Measurements from ENCODE around the gene PAM.

The PAM gene

GRCh38 chr5:102927007-102927406 is 171.9 kb downstream of the PAM start:
- no peak for DNase-seq (ENCODE audit: extremely low read depth in 1 of 2, low read depth in 1 of 2)

- DNase-seq (ENCODE audit: extremely low read depth in 1 of 2, low read depth in 1 of 2): no peak
These were observed 175.1 kb downstream of the PAM start for GRCh38 chr5:102930244-102930643.

GRCh38 chr5:102931085-102931725 is 176.1 kb downstream of the PAM start:
- no peak for DNase-seq (ENCODE audit: extremely low read depth in 1 of 2, low read depth in 1 of 2)

GRCh38 chr5:102932781-102933180 is 177.7 kb downstream of the PAM start:
- DNase-seq (ENCODE audit: extremely low read depth in 1 of 2, low read depth in 1 of 2): no peak

GRCh38 chr5:102933316-102933715 is 178.2 kb downstream of the PAM start:
- no peak for DNase-seq (ENCODE audit: extremely low read depth in 1 of 2, low read depth in 1 of 2)

- DNase-seq (ENCODE audit: extremely low read depth in 1 of 2, low read depth in 1 of 2): no peak
These were observed 178.8 kb downstream of the PAM start for GRCh38 chr5:102933721-102934459.

- no peak for DNase-seq (ENCODE audit: extremely low read depth in 1 of 2, low read depth in 1 of 2)
These were observed 182.8 kb downstream of the PAM start for GRCh38 chr5:102937894-102938293.

- no peak for DNase-seq (ENCODE audit: extremely low read depth in 1 of 2, low read depth in 1 of 2)
These were observed 186.0 kb downstream of the PAM start for GRCh38 chr5:102941111-102941510.

GRCh38 chr5:102946414-102946813 is 191.3 kb downstream of the PAM start:
- no peak for DNase-seq (ENCODE audit: extremely low read depth in 1 of 2, low read depth in 1 of 2)

- DNase-seq (ENCODE audit: extremely low read depth in 1 of 2, low read depth in 1 of 2): no peak
These were observed 191.9 kb downstream of the PAM start for GRCh38 chr5:102946971-102947370.

GRCh38 chr5:102955488-102955887 is 200.4 kb downstream of the PAM start:
- DNase-seq (ENCODE audit: extremely low read depth in 1 of 2, low read depth in 1 of 2): no peak

- DNase-seq (ENCODE audit: extremely low read depth in 1 of 2, low read depth in 1 of 2): no peak
These were observed 201.5 kb downstream of the PAM start for GRCh38 chr5:102956599-102956998.

- no peak for DNase-seq (ENCODE audit: extremely low read depth in 1 of 2, low read depth in 1 of 2)
These were observed 202.0 kb downstream of the PAM start for GRCh38 chr5:102957141-102957540.

GRCh38 chr5:102958481-102959011 is 203.4 kb downstream of the PAM start:
- DNase-seq (ENCODE audit: extremely low read depth in 1 of 2, low read depth in 1 of 2): no peak

- DNase-seq (ENCODE audit: extremely low read depth in 1 of 2, low read depth in 1 of 2): no peak
These were observed 203.9 kb downstream of the PAM start for GRCh38 chr5:102959055-102959454.

GRCh38 chr5:102961671-102962070 is 206.6 kb downstream of the PAM start:
- DNase-seq (ENCODE audit: extremely low read depth in 1 of 2, low read depth in 1 of 2): no peak

GRCh38 chr5:102965653-102966052 is 210.5 kb downstream of the PAM start:
- DNase-seq (ENCODE audit: extremely low read depth in 1 of 2, low read depth in 1 of 2): no peak

GRCh38 chr5:102969641-102970040 is 214.5 kb downstream of the PAM start:
- DNase-seq (ENCODE audit: extremely low read depth in 1 of 2, low read depth in 1 of 2): no peak

- DNase-seq (ENCODE audit: extremely low read depth in 1 of 2, low read depth in 1 of 2): no peak
These were observed 216.7 kb downstream of the PAM start for GRCh38 chr5:102971676-102972293.

- DNase-seq (ENCODE audit: extremely low read depth in 1 of 2, low read depth in 1 of 2): no peak
These were observed 219.1 kb downstream of the PAM start for GRCh38 chr5:102974177-102974576.

- DNase-seq (ENCODE audit: extremely low read depth in 1 of 2, low read depth in 1 of 2): no peak
These were observed 219.9 kb downstream of the PAM start for GRCh38 chr5:102975045-102975444.
